Ectodermal cell (in vitro differentiated cells): Measurements from ENCODE around the gene REM1.
"Not testable (repeated sequence)": the region's sequence is repeated elsewhere in the genome, so short reads cannot be mapped to it uniquely, and the experiment has no call there.

Experiments used
- H3K27ac ChIP-seq: 2 replicates; pipeline ENCODE4 v1.7.0; 2013; ENCODE audit warnings: mild to moderate bottlenecking, low read depth, low read length; ENCODE audit not compliant: insufficient read depth, poor library complexity, severe bottlenecking
- H3K27me3 ChIP-seq: 2 replicates; pipeline ENCODE4 v1.7.0; 2013; ENCODE audit warnings: mild to moderate bottlenecking, low read length; ENCODE audit not compliant: insufficient read depth, control insufficient read depth, poor library complexity, severe bottlenecking
- H3K36me3 ChIP-seq: one replicate; pipeline ENCODE4 v1.7.0; 2013; ENCODE audit warnings: low read length; ENCODE audit not compliant: control insufficient read depth, insufficient read depth
- H3K4me1 ChIP-seq: one replicate; pipeline ENCODE4 v1.7.0; 2013; ENCODE audit warnings: low read length; ENCODE audit not compliant: control insufficient read depth, insufficient read depth
- H3K4me3 ChIP-seq: 2 replicates; pipeline ENCODE4 v1.7.0; 2013; ENCODE audit warnings: low read depth, low read length, control low read depth; ENCODE audit not compliant: insufficient read depth
- H3K9me3 ChIP-seq: 2 replicates; pipeline ENCODE4 v1.7.0; 2013; ENCODE audit warnings: mild to moderate bottlenecking, low read length, moderate library complexity; ENCODE audit not compliant: control insufficient read depth
- WGBS, 2 experiments: methylation state at CpG; one replicate each; pipeline ENCODE4 v1.1.7; 2013; ENCODE audit warnings: missing lambda C conversion rate in 2 of 2; 5-methylcytosine and 5-hydroxymethylcytosine counted together

Gene REM1

GRCh38 chr20:31485450-31486339 lies 10.6 kb downstream of the REM1 start:
- Histone ChIP-seq H3K4me1 (no peaks in the 10 kb centered on the region), H3K9me3 (peaks cover 8% of the 10 kb centered on the region), H3K36me3 (no peaks in the 10 kb centered on the region), H3K27me3 (no peaks in the 10 kb centered on the region), H3K27ac (no peak overlapping the region), H3K4me3 (no peak overlapping the region)
- 85 to 87% methylated on average over 29 to 31 of the region's 31 CpGs for WGBS, 2 experiments

GRCh38 chr20:31488115-31488514 lies 13.0 kb downstream of the REM1 start:
- no peaks in the 10 kb centered on the region for H3K4me1 ChIP-seq
- no peaks in the 10 kb centered on the region for H3K36me3 ChIP-seq
- WGBS, 2 experiments = 64 to 75% methylated on average over 2 of the region's 2 CpGs
- no peaks in the 10 kb centered on the region for H3K27me3 ChIP-seq
- peaks cover 8% of the 10 kb centered on the region for H3K9me3 ChIP-seq
- no peak overlapping the region for H3K4me3 ChIP-seq
- H3K27ac ChIP-seq = no peak overlapping the region

GRCh38 chr20:31489152-31489551 lies 14.1 kb downstream of the REM1 start:
- H3K9me3 ChIP-seq = peaks cover 8% of the 10 kb centered on the region
- H3K36me3 ChIP-seq = no peaks in the 10 kb centered on the region
- WGBS, 2 experiments = 45 to 67% methylated on average over 2 to 3 of the region's 3 CpGs
- no peak overlapping the region for H3K4me3 ChIP-seq
- H3K27me3 ChIP-seq = no peaks in the 10 kb centered on the region
- no peak overlapping the region for H3K27ac ChIP-seq
- no peaks in the 10 kb centered on the region for H3K4me1 ChIP-seq

GRCh38 chr20:31490752-31491151 lies 15.7 kb downstream of the REM1 start:
- no peaks in the 10 kb centered on the region for H3K4me1 ChIP-seq
- no peaks in the 10 kb centered on the region for H3K36me3 ChIP-seq
- no peak overlapping the region for H3K27ac ChIP-seq
- H3K4me3 ChIP-seq = no peak overlapping the region
- no peaks in the 10 kb centered on the region for H3K27me3 ChIP-seq
- peaks cover 3% of the 10 kb centered on the region for H3K9me3 ChIP-seq
- 79 to 82% methylated on average over 3 of the region's 3 CpGs for WGBS, 2 experiments

GRCh38 chr20:31494131-31494530 lies 19.0 kb downstream of the REM1 start:
- Histone ChIP-seq H3K27ac (no peak overlapping the region), H3K36me3 (no peaks in the 10 kb centered on the region), H3K9me3 (peaks cover 1% of the 10 kb centered on the region), H3K4me1 (no peaks in the 10 kb centered on the region), H3K27me3 (no peaks in the 10 kb centered on the region), H3K4me3 (no peak overlapping the region)
- 39 to 60% methylated on average over 2 of the region's 2 CpGs for whole genome bisulfite sequencing, 2 experiments

- Histone ChIP-seq H3K27me3 (no peaks in the 10 kb centered on the region), H3K36me3 (no peaks in the 10 kb centered on the region), H3K27ac (no peak overlapping the region), H3K4me3 (no peak overlapping the region), H3K4me1 (no peaks in the 10 kb centered on the region), H3K9me3 (peaks cover 3% of the 10 kb centered on the region)
- WGBS, 2 experiments = 84 to 85% methylated on average over 15 of the region's 15 CpGs
Measured at GRCh38 chr20:31496761-31497295, 21.7 kb downstream of the REM1 start.

GRCh38 chr20:31497838-31498540 lies 22.9 kb downstream of the REM1 start:
- Histone ChIP-seq H3K27me3 (no peaks in the 10 kb centered on the region), H3K9me3 (peaks cover 3% of the 10 kb centered on the region), H3K4me1 (no peaks in the 10 kb centered on the region), H3K4me3 (no peak overlapping the region), H3K36me3 (no peaks in the 10 kb centered on the region), H3K27ac (no peak overlapping the region)
- 48 to 57% methylated on average over 6 of the region's 6 CpGs for WGBS, 2 experiments

- Histone ChIP-seq H3K27me3 (no peaks in the 10 kb centered on the region), H3K36me3 (no peaks in the 10 kb centered on the region), H3K9me3 (peaks cover 3% of the 10 kb centered on the region), H3K4me3 (no peak overlapping the region), H3K27ac (no peak overlapping the region), H3K4me1 (no peaks in the 10 kb centered on the region)
- WGBS, 2 experiments = 36 to 39% methylated on average over 1 of the region's 1 CpG
Measured at GRCh38 chr20:31500527-31500926, 25.4 kb downstream of the REM1 start.

- not testable (repeated sequence) for H3K4me3 ChIP-seq, H3K4me1 ChIP-seq, H3K9me3 ChIP-seq, H3K36me3 ChIP-seq, H3K27me3 ChIP-seq, H3K27ac ChIP-seq
- WGBS, 2 experiments = 50 to 51% methylated on average over 20 of the region's 20 CpGs
Measured at GRCh38 chr20:31502884-31503673, 28.0 kb downstream of the REM1 start.
